ENCODE results near the gene RNU6-9. TPM values are rescaled to one million over a fixed set of nuclear protein-coding genes. Genes with fewer than 3 reads are reported as not detected.

RNU6-9 gene
- total RNA-seq, 3 donors from 2014 or later (not counting 1 experiment from before 2014, with no cell fraction given) = not detected

DNA sequence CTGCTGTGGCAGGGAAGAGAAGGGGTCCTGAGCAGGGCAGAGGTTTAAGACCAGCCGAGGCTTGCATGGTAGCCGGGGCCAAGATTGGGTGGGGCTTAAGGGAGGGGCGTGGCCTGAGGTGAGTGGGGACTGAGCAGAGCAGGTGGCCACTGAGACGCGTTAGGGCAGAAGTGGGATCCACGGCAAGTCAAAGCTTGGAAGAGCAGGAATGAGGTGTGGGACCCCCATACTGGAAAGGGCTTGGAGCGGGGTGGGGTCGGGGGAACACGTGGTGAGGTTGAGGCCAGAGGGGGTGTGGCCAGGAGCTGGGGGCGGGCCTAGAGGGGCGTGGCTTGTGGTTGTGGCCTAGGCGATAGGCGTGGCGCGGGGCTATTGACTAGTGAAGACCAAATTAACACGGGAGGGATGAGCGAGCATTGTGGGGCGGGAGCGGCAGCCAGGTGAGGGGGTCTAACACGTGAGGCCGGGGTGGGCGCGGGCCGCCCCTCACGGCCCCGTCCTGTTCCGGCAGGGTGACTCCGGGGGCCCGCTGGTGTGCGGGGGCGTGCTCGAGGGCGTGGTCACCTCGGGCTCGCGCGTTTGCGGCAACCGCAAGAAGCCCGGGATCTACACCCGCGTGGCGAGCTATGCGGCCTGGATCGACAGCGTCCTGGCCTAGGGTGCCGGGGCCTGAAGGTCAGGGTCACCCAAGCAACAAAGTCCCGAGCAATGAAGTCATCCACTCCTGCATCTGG lies 30.5 kb upstream of the RNU6-9 start:
- intact Hi-C loops (cut with micrococcal nuclease) = loop anchor here (1.0 to 5.0 kb wide), 2 partner anchors 59 to 120 kb away; partner anchors contain the start of gene WDR18
- WGBS (ENCODE audit: insufficient coverage) = 12% methylated on average over 48 of the region's 48 CpGs
- Histone ChIP-seq H3K36me3 (ENCODE audit: control insufficient read depth, insufficient read depth, low read length) (peaks cover 4% of the 10 kb centered on the region), H3K27me3 (ENCODE audit: control insufficient read depth, insufficient read depth, low read length) (peaks cover 7% of the 10 kb centered on the region), H3K27ac (ENCODE audit: low read length) (no peak overlapping the region), H3K4me3 (ENCODE audit: low read length) (no peak overlapping the region), H3K9me3 (ENCODE audit: control insufficient read depth, insufficient read depth, low read length) (no peaks in the 10 kb centered on the region), H3K4me1 (ENCODE audit: control insufficient read depth, insufficient read depth, low read length) (peaks cover 43% of the 10 kb centered on the region)
- Mint-ChIP-seq H3K4me3 (peak overlapping the region; percentile 83), H3K27me3 (ENCODE audit: low read depth in 2 of 2) (peaks cover 7 to 12% of the 10 kb centered on the region in 2 donors), H3K27ac (peak overlapping the region; percentile 38 to 81), H3K36me3 (no peaks in the 10 kb centered on the region), H3K9me3 (no peaks in the 10 kb centered on the region), H3K4me1 (peaks cover 12 to 22% of the 10 kb centered on the region in 2 donors)
- DNase-seq = peak; percentile 78 to 87
- TF ChIP-seq, protein P1, sequence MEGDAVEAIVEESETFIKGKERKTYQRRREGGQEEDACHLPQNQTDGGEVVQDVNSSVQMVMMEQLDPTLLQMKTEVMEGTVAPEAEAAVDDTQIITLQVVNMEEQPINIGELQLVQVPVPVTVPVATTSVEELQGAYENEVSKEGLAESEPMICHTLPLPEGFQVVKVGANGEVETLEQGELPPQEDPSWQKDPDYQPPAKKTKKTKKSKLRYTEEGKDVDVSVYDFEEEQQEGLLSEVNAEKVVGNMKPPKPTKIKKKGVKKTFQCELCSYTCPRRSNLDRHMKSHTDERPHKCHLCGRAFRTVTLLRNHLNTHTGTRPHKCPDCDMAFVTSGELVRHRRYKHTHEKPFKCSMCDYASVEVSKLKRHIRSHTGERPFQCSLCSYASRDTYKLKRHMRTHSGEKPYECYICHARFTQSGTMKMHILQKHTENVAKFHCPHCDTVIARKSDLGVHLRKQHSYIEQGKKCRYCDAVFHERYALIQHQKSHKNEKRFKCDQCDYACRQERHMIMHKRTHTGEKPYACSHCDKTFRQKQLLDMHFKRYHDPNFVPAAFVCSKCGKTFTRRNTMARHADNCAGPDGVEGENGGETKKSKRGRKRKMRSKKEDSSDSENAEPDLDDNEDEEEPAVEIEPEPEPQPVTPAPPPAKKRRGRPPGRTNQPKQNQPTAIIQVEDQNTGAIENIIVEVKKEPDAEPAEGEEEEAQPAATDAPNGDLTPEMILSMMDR (IDR thresholded peaks at IDR 0.05) = no peak
- peak; percentile 70 to 78 (median 75) for ATAC-seq

DNA sequence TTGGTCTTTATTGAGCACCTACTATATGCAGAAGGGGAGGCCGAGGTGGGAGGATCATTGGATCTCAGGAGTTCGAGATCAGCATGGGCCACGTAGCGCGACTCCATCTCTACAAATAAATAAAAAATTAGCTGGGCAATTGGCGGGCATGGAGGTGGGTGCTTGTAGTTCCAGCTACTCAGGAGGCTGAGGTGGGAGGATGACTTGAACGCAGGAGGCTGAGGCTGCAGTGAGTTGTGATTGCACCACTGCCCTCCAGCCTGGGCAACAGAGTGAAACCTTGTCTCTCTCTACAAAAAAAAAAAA lies 30.0 kb upstream of the RNU6-9 start:
- no peak for ATAC-seq
- H3K4me3 ChIP-seq (ENCODE audit: low read length) = no peak overlapping the region

DNA sequence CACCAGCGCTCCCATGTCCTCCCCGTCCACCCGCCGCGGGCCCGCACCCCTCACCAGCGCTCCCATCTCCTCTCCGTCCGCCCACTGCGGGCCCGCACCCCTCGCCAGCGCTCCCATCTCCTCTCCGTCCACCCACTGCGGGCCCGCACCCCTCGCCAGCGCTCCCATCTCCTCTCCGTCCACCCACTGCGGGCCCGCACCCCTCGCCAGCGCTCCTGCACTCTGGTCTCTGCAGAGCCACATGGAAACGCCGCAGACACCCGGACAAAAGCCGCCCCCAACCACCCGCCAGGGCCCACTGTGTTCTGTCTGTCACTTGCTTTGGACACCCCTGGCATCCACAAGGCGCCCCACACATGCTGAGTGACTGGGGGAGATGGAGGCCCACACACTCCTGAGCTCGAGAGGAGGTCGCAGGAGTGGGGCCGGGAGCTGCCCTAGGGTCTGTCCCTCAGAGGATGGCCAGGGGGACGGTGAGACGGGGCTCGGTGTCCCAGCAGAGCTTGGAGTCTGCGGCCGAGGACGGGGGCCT lies 26.4 kb upstream of the RNU6-9 start:
- ATAC-seq (no peak), DNase-seq (no peak)
- intact Hi-C loops (cut with micrococcal nuclease) = no loop called here
- Histone ChIP-seq H3K4me3 (ENCODE audit: low read length) (no peak overlapping the region), H3K36me3 (ENCODE audit: control insufficient read depth, insufficient read depth, low read length) (peaks cover 18% of the 10 kb centered on the region), H3K9me3 (ENCODE audit: control insufficient read depth, insufficient read depth, low read length) (no peaks in the 10 kb centered on the region), H3K27ac (ENCODE audit: low read length) (no peak overlapping the region), H3K4me1 (ENCODE audit: control insufficient read depth, insufficient read depth, low read length) (peaks cover 30% of the 10 kb centered on the region), H3K27me3 (ENCODE audit: control insufficient read depth, insufficient read depth, low read length) (no peaks in the 10 kb centered on the region)
- H3K4me1 Mint-ChIP-seq = peaks cover 12 to 22% of the 10 kb centered on the region in 2 donors
- H3K36me3 Mint-ChIP-seq = no peaks in the 10 kb centered on the region
- 92% methylated on average over 38 of the region's 38 CpGs for WGBS (ENCODE audit: insufficient coverage)
- no peak overlapping the region for H3K4me3 Mint-ChIP-seq
- H3K27me3 Mint-ChIP-seq (ENCODE audit: low read depth in 2 of 2) = peaks cover 0 to 4% of the 10 kb centered on the region in 2 donors
- H3K27ac Mint-ChIP-seq = no peak overlapping the region
- H3K9me3 Mint-ChIP-seq = no peaks in the 10 kb centered on the region
- TF ChIP-seq, protein P1 (IDR thresholded peaks at IDR 0.05) = no peak

More for the DNA sequence above, 30.0 kb upstream of the RNU6-9 start:
- peaks cover 7% of the 10 kb centered on the region for H3K27me3 ChIP-seq (ENCODE audit: control insufficient read depth, insufficient read depth, low read length)
- TF ChIP-seq, protein P1 (IDR thresholded peaks at IDR 0.05) = no peak
- intact Hi-C loops (cut with micrococcal nuclease) = loop anchor here (1.0 to 5.0 kb wide), 2 partner anchors 58 to 119 kb away; partner anchors contain the start of gene WDR18
- H3K4me1 ChIP-seq (ENCODE audit: control insufficient read depth, insufficient read depth, low read length) = peaks cover 43% of the 10 kb centered on the region
- no peaks in the 10 kb centered on the region for H3K9me3 Mint-ChIP-seq
- no peak overlapping the region for H3K27ac ChIP-seq (ENCODE audit: low read length)
- peak overlapping the region in 1 of 2 donors; percentile 68 for H3K27ac Mint-ChIP-seq
- peaks cover 7 to 8% of the 10 kb centered on the region in 2 donors for H3K27me3 Mint-ChIP-seq (ENCODE audit: low read depth in 2 of 2)
- peaks cover 12 to 22% of the 10 kb centered on the region in 2 donors for H3K4me1 Mint-ChIP-seq
- WGBS (ENCODE audit: insufficient coverage) = 66% methylated on average over 3 of the region's 7 CpGs
- no peaks in the 10 kb centered on the region for H3K36me3 Mint-ChIP-seq
- no peaks in the 10 kb centered on the region for H3K9me3 ChIP-seq (ENCODE audit: control insufficient read depth, insufficient read depth, low read length)
- no peak for DNase-seq
- peaks cover 9% of the 10 kb centered on the region for H3K36me3 ChIP-seq (ENCODE audit: control insufficient read depth, insufficient read depth, low read length)
- peak overlapping the region; percentile 83 for H3K4me3 Mint-ChIP-seq

All from natural killer cell (primary cell).